PFSK-1 (cell line): ENCODE data around the gene MUC20.

Experiments used
- POLR2AphosphoS5 ChIP-seq: IDR thresholded peaks from 2 replicates; pipeline ENCODE4 v1.6.1; 2012; ENCODE audit warnings: low read depth, mild to moderate bottlenecking, control low read depth, low read length, moderate library complexity
- SIN3A ChIP-seq: IDR thresholded peaks from 2 replicates; pipeline ENCODE4 v1.6.1; 2012; ENCODE audit warnings: mild to moderate bottlenecking, low read length, moderate library complexity, borderline replicate concordance; ENCODE audit not compliant: insufficient read depth

DNA sequence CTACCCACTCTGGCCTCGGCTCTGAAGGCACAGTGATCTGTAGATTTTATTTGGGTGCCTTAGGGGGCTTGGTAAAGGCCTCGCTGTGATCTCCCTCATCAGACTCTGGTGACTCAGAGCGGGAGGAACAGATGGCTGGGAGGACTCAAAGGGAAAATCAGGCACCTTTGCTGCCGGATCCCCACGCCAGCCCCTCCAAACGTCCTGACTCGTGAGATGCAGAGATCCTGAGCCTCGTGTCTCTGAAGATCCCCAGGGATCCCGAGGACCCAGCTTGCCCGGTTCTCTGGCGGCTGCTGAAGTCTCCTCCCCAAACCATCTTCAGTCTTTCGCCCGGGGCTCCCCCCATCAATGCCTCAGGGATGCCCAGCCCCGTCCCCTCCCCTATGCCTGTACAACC lies 32.8 kb downstream of the MUC20 start:
- TF ChIP-seq SIN3A (no peak), POLR2AphosphoS5 (no peak)
